HG03378 (cell line): ENCODE data around the gene AP1M1.
"Not testable (repeated sequence)": the region's sequence is repeated elsewhere in the genome, so short reads cannot be mapped to it uniquely, and the experiment has no call there.

ENCODE experiments used
- ATAC-seq: cut with Tn5 transposase; IDR thresholded peaks from one replicate; pipeline ENCODE4 v1.9.1; 2021; ENCODE audit warnings: mild to moderate bottlenecking, moderate library complexity; ENCODE audit not compliant: unreplicated experiment

The AP1M1 gene

DNA sequence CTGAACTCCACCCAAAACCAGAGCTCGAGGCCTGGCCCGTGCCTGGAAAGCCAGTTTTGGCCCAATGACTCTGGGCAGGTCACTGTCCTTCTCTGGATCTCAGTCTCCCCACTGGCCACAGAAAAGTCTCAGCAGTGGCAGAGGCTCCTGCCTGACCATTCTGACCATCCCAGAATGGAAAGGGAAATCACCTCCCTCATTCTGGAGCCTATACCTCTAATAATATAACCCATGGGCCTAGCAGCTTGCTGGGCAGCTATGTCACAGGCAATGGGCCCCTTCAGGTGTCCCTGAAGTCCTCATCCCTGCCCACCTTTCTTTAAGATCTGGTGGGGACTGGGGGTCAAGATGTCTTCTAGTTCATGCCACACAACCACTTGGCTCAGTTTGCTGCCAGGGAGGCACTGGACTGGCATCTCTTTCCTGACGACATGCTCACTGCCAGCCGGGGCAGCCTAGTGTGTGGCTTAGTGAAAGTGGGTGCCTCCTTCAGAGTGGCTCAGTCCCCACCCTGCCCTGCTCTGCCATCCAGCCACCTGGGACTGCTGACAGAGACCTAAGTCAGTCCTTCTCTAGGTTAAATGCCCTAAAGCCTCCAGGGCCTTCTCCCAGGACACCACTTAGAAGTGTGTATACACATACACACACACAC is 62.6 kb downstream of the AP1M1 start:
- ATAC-seq: no peak

DNA sequence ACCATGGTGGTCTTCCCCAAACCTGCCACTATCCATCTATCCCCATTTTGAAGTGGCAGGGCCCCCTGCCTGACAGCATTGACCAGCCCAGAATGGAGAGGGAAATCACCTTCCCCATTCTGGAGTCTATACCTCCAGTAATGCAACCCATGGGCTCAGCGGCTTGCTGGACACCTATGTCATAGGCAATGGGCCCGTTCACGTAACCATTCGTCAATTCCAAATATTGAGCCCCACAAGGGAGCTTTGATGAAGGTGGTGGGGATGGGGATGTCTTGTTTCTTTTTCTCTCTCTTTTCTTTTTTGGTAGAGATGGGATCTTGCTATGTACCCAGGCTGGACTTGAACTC is 63.1 kb downstream of the AP1M1 start:
- ATAC-seq: no peak

DNA sequence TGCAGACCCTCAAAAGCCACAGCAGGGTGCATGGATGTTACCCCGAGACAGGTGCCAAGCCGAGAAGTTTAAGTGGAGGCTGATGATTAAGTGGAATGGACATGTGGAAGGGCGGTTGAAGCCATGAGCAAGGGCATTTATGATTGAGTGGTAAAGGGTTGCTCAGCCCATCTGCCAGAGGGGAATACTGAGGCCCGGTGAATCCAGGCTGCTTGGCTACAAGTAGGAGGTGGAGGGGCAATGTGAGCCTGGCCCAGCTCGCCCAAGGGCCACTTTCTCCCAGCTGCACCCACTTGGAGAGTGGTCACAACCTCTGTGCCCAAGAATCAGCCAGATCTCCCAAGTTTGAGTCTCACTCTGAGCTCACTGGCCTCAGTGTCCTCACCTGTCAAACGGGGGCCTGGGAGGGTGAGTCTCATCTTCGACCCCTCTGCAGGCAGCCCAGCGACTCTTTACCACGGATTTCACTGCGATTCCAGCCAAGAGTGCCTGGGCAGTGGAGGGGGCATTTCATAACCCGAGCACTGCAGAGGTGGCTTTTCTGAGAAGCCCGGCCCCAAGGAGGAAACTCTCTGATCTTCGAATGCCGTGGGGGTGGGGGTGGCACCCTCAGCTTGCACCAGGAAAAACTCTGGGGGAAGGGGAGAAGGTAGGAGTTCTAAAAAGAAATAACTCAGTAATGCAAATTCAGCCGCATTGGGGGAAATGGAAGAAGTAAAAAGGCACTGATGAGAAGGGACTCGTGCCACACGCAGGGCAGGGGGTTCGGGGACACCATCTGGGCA is 64.1 kb downstream of the AP1M1 start:
- ATAC-seq: no peak

DNA sequence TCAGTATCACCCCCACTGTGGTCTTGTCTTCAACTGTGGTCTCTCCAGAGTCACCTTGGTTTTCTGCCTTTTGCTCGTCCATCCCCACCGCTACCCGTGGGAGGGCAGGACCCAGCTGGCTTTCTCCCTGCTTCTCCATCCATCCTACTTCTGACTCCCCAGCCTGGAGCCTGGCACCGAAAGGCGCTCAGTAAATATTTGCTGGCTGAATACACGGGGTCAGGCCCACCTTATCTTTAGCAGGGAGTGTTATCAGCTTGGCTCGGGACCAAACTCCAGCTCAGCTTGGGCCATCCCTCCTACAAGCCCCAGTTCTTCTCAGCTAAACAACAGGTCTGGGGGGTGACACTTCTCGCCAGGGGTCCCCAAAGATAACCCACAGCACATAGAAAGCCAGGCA is 64.9 kb downstream of the AP1M1 start:
- no peak for ATAC-seq

DNA sequence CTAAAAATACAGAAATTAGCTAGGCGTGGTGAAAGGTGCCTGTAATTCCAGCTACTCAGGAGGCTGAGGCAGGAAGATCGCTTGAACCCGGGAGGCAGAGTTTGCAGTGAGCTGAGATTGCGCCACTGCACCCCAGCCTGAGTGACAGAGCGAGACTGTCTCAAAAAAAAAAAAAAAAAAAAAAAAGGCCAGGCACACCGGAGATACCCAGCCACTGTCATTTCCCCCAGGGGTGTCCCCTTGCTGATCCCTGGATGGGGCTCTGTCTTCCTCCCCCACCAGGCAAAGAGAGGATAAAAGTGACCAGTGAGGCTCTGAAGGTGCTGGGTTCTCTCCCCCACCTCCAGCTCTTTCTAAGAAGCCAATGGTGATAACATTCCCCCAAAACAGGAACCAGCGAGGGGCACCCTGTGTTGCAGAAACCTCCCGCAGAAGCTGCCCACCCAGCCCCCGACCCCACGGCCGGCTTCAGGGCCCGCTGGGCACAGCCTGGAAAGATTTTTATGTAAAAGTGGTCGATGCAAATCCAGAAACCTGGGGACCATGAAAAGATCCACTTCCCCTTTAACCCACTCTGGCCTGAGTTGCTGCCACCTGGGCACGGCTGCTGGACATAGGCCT is 65.5 kb downstream of the AP1M1 start:
- no peak for ATAC-seq

DNA sequence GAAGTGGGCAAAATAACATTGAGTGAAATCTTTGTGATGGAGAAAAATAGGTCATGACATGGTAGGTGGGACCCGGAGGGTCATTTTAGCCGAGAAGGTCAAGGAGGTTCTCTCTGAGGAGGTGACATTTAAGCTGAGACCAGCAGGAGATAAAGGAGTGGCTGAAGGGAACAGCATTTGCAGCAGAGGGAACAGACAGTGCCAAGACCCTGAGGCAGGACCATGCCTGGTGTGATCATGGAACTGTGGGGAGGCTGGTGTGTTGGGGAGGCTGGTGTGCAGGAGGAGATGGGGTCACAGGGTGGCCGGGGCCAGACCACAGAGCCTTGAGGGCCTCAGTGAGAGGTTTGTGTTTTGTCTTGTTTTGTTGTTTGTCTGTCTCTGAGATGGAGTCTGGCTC is 67.5 kb downstream of the AP1M1 start:
- ATAC-seq: no peak

DNA sequence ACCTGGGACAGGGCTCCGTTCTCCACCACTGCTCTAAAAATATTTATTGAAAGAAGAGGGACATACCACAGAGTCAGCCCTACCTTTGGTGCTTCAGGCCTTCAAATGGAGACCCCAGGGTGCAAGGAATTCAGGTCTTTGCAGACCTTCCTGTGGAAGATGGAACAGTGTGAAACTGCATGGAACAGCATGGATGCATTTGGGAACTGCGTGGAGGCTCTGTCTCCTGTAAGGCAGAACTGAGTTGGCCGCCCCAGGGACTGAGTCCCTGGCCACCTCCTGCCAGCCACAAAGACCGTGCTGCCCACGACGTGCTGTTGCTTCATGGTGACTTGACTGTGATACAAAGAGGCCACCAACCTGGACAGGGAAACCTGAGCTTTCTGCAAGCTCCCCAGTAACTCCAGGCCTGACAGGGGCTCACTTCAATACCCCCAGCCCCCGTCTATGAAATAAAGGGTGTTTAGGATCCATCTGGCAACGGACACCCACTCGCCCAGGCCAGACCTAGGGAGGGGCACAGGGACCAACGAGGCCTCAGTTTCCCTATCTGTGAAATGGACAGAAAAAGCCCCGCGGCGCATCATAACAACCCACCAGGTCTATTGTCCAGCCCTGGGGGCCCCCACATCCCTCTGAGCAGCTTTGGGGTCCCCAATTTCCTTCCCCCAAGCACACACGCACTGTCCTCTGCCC is 68.3 kb downstream of the AP1M1 start:
- ATAC-seq: no peak

DNA sequence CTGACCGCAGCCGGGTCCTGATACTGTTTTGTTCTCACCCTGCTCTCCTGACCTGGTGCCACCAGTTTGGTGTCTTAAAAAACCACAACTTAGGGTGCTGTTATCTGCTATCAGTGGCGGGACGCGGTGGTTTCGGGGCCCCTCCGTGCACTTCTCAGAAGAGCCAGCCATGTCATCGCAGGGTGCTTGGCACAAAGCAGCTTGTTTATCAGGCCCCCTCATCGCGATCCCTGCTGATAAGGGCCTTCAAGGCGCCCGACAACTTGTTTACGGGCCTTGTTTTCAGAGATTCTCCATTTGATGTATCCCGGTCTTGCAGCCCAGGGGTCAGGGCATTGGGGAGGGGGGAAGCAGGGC is 68.9 kb downstream of the AP1M1 start:
- no peak for ATAC-seq

DNA sequence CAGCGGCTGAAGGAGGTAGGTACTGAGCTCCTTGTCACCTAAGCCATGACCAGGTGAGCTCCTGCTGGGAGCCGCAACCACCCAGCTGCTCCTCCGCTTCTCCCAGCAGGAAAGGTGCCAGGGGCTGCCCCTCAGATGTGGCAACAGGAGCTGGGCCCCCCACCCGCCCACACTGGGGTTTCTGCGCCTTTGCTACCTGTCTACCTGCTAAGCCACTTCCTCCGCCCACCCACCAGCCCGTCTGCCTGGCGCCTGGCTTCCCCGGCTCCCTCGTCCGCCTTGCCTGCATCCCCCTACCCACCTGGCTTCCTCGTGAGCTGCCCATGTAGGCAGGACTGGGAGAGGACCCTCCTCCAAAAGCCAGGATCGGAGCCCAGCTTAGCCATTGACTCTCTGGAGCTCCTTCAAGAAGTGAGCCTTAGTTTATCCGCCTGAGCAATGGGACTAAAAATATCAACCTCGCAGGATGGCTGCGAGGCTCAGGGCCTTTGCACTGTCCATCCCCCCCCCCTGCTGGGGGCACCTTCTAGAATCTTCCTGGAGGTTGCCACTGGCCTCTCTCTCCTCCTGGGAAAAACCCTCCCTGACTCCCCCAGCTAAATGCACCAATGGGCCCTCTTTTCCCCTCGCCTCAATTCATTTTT is 71.1 kb downstream of the AP1M1 start:
- ATAC-seq: no peak

DNA sequence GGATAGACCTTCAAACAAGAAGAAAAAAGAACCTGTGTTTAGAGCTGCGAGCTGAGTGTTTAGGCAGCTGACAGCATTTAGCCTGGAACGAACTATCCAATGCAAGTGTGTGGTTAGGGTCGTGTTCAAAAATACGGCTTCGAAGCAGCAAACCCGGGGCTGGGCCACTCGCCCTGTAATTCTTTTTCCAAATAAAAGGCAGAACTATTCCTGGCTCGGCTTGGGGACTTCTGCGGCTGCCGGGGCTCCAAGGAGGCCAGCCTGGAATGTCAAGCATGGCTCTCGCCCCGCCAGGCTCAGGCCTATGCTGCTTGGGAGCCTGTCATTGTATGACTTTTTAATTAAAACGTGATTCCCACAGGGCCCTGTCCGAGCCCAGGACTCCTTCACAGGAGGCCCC is 75.2 kb downstream of the AP1M1 start:
- ATAC-seq: no peak

DNA sequence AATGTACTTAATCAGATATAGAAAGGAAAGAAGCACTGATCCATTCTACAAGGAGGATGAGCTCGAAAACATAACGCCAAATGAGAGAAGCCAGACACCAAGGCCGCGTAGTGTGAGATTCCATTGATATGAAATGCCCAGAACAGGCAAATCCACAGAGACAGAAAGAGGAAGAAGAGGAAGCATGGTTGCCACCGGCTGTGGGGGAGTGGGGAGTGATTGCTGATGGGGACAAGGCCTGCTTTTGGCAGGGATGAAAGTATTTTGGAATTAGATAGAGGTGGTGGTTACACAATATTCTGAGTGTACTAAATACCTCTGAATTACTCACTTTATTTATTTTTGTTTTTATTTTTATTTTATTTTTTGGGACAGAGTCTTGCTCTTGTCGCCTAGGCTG is 76.7 kb downstream of the AP1M1 start:
- no peak for ATAC-seq

DNA sequence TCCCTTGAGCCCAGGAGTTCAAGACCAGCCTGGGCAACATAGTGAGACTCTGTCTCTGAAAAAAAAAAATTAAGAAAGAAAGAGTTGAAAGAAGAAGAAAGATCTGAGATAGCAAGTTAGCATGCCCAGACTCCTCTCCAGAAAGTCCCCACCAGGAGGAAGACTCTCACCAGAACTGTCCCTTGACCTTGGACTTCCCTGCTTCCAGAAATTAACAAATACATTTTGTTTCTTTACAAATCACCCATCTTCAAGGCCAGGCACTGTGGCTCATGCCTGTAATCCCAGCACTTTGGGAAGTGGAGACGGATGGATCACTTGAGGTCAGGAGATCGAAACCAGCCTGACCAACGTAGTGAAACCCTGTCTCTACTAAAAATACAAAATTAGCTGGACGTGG is 82.6 kb downstream of the AP1M1 start:
- ATAC-seq: no peak

DNA sequence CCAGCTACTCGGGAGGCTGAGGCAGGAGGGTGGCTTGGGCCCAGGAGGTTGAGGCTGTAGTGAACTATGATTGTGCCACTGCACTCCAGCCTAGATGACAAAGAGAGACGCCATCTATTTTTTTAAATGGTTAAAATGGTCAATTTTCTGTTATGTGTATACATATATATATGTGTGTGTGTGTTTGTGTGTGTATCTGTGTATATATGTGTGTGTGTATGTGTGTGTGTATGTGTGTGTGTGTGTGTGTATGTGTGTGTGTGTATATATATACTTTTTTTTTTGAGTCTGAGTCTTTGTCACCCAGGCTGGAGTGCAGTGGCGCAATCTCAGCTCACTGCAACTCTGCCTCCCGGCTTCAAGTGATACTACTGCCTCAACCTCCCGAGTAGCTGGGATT is 84.0 kb downstream of the AP1M1 start:
- ATAC-seq: no peak

DNA sequence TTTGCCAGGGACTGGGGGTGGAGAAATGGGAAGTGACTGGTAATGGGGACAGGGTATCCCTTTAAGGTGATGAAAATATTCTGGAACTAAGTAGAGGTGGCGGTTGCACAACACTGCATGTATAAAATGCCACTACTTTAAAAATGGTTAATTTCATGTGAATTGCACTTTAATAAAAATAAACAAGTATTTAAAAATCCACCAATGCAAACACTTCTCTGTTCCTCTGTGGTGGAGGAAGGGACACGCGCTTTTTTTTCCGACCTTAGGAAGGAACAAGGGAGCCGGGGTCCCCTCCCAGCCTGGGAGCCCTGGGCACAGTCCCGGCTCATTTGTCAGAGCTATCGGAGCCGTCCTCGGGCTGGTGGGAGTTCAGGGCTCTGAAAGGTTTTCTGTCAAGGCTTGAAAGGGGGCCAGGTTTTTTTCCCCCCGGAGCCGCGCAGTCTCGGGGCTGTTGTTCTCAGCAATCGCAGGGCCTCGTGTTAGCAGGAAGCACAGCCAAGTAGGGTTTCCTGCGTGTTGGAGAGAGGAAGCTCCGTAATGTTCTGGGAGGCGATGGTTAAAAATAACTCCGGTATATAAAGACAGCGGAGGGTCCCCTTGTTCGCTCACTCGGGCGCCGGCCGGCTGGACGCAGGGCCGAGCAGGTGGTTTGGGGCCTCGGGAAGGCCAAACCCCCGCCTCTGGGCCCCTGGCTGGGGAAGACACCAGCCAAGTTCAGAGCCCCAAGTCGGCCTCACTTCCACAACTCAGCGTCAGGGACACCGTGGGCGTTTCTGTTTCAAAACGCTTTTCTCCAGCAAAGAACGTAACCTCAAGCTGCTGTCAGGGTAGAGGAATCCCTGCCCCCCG is 85.7 kb downstream of the AP1M1 start:
- no peak for ATAC-seq

DNA sequence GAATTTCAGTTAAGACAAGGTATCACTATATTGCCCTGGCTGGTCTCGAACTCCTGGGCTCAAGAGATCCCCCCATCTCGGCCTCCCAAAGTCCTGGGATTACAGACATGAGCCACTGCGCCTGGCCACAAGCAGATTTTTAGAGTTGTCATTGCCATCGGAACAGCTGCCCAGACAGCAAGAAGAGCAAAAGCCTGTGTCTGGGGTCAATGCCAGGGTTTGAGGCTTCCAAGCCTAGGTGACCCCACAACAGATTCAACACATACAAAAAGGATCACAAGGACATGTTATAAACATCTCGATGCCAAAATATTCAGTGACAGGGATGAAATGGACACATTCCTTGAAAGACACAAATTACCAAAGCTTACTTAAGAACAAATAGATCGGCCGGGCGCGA is 86.8 kb downstream of the AP1M1 start:
- ATAC-seq: no peak

DNA sequence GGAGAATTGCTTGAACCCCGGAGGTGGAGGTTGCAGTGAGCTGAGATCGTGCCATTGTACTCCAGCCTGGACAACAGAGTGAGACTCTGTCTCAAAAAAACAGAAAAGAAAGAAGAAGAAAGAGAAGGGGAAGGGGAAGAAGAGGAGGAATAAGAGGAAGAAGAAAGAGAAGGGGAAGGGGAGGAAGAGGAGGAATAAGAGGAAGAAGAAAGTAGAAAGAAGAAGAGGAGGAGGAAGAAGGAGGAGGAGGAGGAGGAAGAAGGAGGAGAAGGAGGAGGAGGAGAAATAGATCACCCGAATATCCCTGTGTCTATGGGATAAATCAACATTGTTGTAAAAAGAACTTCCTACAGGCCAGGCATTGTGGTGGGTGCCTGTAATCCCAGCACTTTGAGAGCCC is 87.4 kb downstream of the AP1M1 start:
- ATAC-seq: not testable (repeated sequence)

DNA sequence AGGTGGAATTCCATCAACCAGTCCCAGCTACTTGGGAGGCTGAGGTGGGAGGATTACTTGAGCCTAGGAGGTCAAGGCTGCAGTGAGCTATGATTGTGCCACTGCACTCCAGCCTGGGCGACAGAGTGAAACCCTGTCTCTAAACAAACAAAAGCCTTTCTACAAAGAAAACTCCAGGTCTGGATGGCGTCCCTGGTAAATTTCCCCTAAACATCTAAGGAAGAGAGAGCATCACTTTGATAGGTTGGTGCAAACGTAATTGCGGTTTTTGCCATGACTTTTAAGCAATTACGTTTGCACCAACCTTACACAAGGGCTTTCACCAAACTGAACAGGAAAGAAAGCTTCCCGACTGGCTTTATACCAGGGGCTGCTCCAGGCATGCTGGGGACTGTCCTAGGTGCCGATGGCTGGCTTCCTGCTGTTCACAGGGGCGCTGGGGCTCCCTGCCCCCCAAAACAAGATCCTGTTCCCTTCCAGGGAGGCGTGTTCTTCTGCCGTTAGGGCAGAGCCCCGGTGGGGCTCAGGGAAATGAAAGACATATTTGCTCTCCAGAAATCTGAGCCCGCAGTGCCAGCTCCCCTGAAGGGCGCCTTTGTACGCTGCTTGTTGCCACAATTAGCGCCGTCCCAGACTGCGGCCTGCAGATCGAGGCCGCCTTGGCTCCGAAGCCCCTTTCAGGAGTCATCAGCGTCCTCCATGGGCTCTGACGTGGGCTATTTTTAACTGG is 88.2 kb downstream of the AP1M1 start:
- no peak for ATAC-seq

DNA sequence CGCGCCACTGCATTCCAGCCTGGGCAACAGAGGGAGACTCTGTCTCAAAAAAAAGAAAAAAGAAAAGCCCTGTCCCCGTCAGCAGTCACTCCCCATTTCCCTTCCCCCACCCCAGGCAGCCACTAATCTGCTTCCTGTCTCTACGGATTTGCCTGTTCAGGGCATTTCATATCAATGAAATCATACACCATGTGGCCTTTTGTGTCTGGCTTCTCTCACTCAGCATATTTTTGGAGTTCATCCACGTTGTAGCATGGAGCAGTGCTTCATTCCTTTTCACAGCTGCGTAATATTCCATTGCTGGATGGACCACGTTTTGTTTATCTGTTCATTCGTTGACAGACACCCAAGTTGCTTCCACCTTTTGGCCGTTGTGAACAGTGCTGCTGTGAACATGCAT is 90.8 kb downstream of the AP1M1 start:
- ATAC-seq: no peak

DNA sequence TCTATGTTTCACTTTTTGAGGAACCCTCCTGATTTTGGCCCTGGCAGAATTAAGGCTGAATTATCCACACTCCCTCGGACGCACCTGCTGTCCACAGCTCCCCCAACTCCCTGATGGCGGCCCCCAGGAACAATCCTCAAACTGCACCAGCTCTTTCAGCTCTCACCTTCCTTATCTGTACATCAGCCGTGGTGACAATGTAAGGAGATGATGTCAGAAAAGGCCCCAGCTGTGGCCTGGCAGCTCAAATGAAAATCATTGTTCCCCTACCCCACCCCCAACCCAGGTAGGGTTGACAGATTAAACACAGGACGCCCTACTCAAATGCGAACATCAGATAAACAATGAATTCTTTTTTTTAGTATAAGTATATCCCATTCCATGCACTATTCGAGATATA is 91.9 kb downstream of the AP1M1 start:
- ATAC-seq: no peak

DNA sequence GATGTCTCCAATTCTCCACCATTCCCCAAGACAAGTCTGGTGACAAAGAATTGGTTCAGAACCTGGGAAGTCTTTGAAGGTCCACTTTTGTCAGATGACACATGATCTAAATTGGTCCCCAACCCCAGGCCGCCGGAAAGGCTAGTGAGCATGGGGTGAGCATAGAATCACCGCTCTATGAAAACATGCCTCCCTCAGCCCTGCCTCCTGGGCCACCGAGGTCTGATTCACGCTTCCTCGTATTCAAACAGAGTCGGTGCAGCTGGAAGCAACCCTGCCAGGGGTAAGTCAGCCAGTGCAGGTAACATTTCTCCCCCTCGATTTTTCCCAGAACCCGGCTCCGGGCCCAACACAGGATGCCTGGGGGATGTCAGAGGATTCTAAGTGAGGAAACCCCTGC is 93.0 kb downstream of the AP1M1 start:
- no peak for ATAC-seq
